CD4-positive, CD25-positive, alpha-beta regulatory T cell (primary cell): ENCODE data around the gene HSFX3. TPM values are rescaled to one million over a fixed set of nuclear protein-coding genes. Genes with fewer than 3 reads are reported as not detected.
"Not testable (repeated sequence)": the region's sequence is repeated elsewhere in the genome, so short reads cannot be mapped to it uniquely, and the experiment has no call there.

Experiments used
- ATAC-seq, 2 donors: fragments of 150-1000 bp; cut with Tn5 transposase; one replicate each; pipeline ENCODE4 v1.10.0; 2021; ENCODE audit warnings: low read depth in 2 of 2, moderate number of reproducible peaks in 2 of 2, moderate library complexity in 1 of 2
- DNase-seq, 3 donors: peaks; one replicate each; pipeline versions ENCODE4 v3.0.0 to v3.0.0-alpha.2; 2012 to 2022; ENCODE audit warnings: mixed read lengths in 1 of 3
- H3K27ac ChIP-seq: one replicate; pipeline ENCODE4 v1.7.0; 2013; ENCODE audit warnings: mild to moderate bottlenecking, low read length; ENCODE audit not compliant: insufficient read depth, poor library complexity, severe bottlenecking
- H3K27me3 ChIP-seq: one replicate; pipeline ENCODE4 v1.7.0; 2013; ENCODE audit warnings: low read length; ENCODE audit not compliant: control insufficient read depth, insufficient read depth
- H3K36me3 ChIP-seq: one replicate; pipeline ENCODE4 v1.7.0; 2013; ENCODE audit warnings: mild to moderate bottlenecking, low read length, moderate library complexity; ENCODE audit not compliant: control insufficient read depth, insufficient read depth
- H3K4me1 ChIP-seq: 2 replicates; pipeline ENCODE4 v1.7.0; 2013; ENCODE audit warnings: mild to moderate bottlenecking, low read length; ENCODE audit not compliant: insufficient read depth, control insufficient read depth, poor library complexity, severe bottlenecking
- H3K4me3 ChIP-seq: one replicate; pipeline ENCODE4 v1.7.0; 2013; ENCODE audit warnings: low read depth, mild to moderate bottlenecking, low read length, moderate library complexity
- H3K9me3 ChIP-seq, 2 experiments: 1 replicate in 1 of 2; 2 replicates in 1 of 2; pipeline ENCODE4 v1.7.0; 2013; ENCODE audit warnings: low read length in 2 of 2, mild to moderate bottlenecking in 1 of 2, moderate library complexity in 1 of 2; ENCODE audit not compliant: control insufficient read depth in 2 of 2
- H3K27ac Mint-ChIP-seq, 3 donors: one replicate each; pipeline ENCODE4 v1.8.0; 2020 to 2022; ENCODE audit warnings: mild to moderate bottlenecking in 3 of 3, mixed read lengths in 3 of 3, moderate library complexity in 2 of 3
- H3K27me3 Mint-ChIP-seq: one replicate; pipeline ENCODE4 v1.8.0; 2022; ENCODE audit warnings: mild to moderate bottlenecking, mixed read lengths
- H3K36me3 Mint-ChIP-seq: one replicate; pipeline ENCODE4 v1.8.0; 2020; ENCODE audit warnings: mixed read lengths
- H3K4me1 Mint-ChIP-seq, 4 donors: one replicate each; pipeline ENCODE4 v1.8.0; 2020 to 2022; ENCODE audit warnings: mixed read lengths in 4 of 4, mild to moderate bottlenecking in 1 of 4
- H3K4me3 Mint-ChIP-seq, 4 donors: one replicate each; pipeline ENCODE4 v1.8.0; 2020 to 2022; ENCODE audit warnings: mild to moderate bottlenecking in 4 of 4, mixed read lengths in 4 of 4, moderate library complexity in 3 of 4
- H3K9me3 Mint-ChIP-seq, 7 donors: one replicate each; pipeline ENCODE4 v1.8.0; 2020 to 2022; ENCODE audit warnings: mixed read lengths in 7 of 7, mild to moderate bottlenecking in 3 of 7, moderate library complexity in 2 of 7
- polyA plus RNA-seq, 4 donors: library from polyadenylated mRNA; unstranded; fragments of 300-500 nt; fragmentation: Illumina TruSeq; gene quantifications; one replicate each; pipeline ENCODE4 v1.2.3, GENCODE V29; 2021
- total RNA-seq: library from RNA; stranded (reverse); gene quantifications from one replicate; pipeline ENCODE4 v1.2.3, GENCODE V29; 2022

The HSFX3 gene
- total and polyA plus RNA-seq, 5 donors from 2014 or later: not detected

GRCh38 chrX:149503446-149503845 lies 46.3 kb downstream of the HSFX3 start:
- Histone ChIP-seq H3K4me1 (peaks cover 32% of the 10 kb centered on the region), H3K36me3 (peaks cover 34% of the 10 kb centered on the region), H3K27ac (peak overlapping the region; percentile 94)
- H3K9me3 ChIP-seq, H3K27me3 Mint-ChIP-seq, H3K27me3 ChIP-seq, H3K4me3 ChIP-seq, H3K9me3 Mint-ChIP-seq: not testable (repeated sequence)
- DNase-seq (peak; percentile 60 to 75 (median 63)), ATAC-seq (peak; percentile 65 to 73)
- Mint-ChIP-seq H3K36me3 (peaks cover 13% of the 10 kb centered on the region), H3K4me3 (peak overlapping the region; percentile 92 to 98 (median 95)), H3K4me1 (peaks cover 10 to 49% (median 21%) of the 10 kb centered on the region in 4 donors), H3K27ac (peak overlapping the region in 1 of 3 donors; percentile 99)

DNA sequence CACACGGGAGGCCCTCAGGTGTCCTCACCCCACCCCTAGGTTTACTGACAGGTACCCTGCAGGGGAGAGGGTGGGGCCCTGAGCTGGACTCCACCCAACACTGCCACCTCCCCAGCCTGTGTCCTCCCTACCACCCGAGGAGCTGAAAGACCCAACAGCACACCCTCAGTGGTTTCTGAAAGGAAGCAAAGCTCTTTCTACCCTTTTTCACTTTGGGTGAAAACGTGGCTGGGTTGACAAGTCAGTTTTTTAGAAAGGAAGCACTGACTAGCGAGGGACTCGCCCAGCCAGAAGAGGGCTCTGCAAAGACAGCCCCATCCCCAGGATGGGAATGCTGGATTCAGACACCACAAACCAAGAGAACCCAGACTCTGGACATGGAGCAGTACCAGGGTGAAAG lies 46.8 kb downstream of the HSFX3 start:
- peaks cover 19% of the 10 kb centered on the region for H3K36me3 Mint-ChIP-seq
- H3K4me1 Mint-ChIP-seq: peaks cover 10 to 49% (median 21%) of the 10 kb centered on the region in 4 donors
- Histone ChIP-seq H3K27ac (peak overlapping the region; percentile 78), H3K4me1 (peaks cover 32% of the 10 kb centered on the region), H3K36me3 (peaks cover 39% of the 10 kb centered on the region)
- H3K27me3 ChIP-seq, H3K9me3 ChIP-seq, H3K9me3 Mint-ChIP-seq, H3K4me3 ChIP-seq, ATAC-seq, H3K27me3 Mint-ChIP-seq: not testable (repeated sequence)
- peak in 1 of 3 donors; percentile 59 for DNase-seq
- H3K4me3 Mint-ChIP-seq: peak overlapping the region; percentile 14 to 87 (median 47)
- peak overlapping the region; percentile 48 to 68 (median 51) for H3K27ac Mint-ChIP-seq

GRCh38 chrX:149499766-149500165 lies 50.0 kb downstream of the HSFX3 start:
- peaks cover 5 to 44% (median 17%) of the 10 kb centered on the region in 4 donors for H3K4me1 Mint-ChIP-seq
- no peak overlapping the region for H3K4me3 ChIP-seq
- peaks cover 23% of the 10 kb centered on the region for H3K4me1 ChIP-seq
- no peaks in the 10 kb centered on the region for H3K27me3 ChIP-seq
- H3K27me3 Mint-ChIP-seq: no peaks in the 10 kb centered on the region
- H3K36me3 Mint-ChIP-seq: peaks cover 25% of the 10 kb centered on the region
- H3K9me3 Mint-ChIP-seq: peaks cover 0 to 4% (median 0%) of the 10 kb centered on the region in 7 donors
- H3K36me3 ChIP-seq: peaks cover 71% of the 10 kb centered on the region
- DNase-seq (no peak), ATAC-seq (no peak)
- H3K27ac Mint-ChIP-seq: no peak overlapping the region
- H3K27ac ChIP-seq: no peak overlapping the region
- H3K4me3 Mint-ChIP-seq: peak overlapping the region in 1 of 4 donors; percentile 11
- no peaks in the 10 kb centered on the region for H3K9me3 ChIP-seq

DNA sequence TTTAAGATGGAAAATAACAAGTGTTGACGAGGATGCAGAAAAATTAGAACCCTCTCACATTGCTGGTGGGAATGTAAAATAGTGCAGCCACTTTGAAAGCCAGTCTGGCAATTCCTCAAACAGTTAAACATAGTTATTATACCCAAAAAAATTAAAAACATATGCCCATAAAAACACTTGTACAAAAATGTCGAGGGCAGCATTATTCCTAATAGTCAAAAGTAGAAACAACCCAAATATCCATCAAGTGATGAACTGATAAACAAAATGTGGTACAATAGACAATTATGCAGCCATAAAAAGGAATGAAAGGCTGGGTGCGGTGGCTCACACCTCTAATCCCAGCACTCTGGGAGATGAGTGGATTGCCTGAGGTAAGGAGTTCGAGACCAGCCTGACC lies 51.0 kb downstream of the HSFX3 start:
- Histone ChIP-seq H3K9me3 (no peaks in the 10 kb centered on the region), H3K4me1 (peaks cover 23% of the 10 kb centered on the region), H3K27ac (no peak overlapping the region), H3K27me3 (no peaks in the 10 kb centered on the region), H3K4me3 (no peak overlapping the region), H3K36me3 (peaks cover 81% of the 10 kb centered on the region)
- Mint-ChIP-seq H3K36me3 (peaks cover 25% of the 10 kb centered on the region), H3K27ac (no peak overlapping the region), H3K27me3 (no peaks in the 10 kb centered on the region), H3K4me3 (peak overlapping the region in 1 of 4 donors; percentile 73), H3K9me3 (peaks cover 0 to 3% (median 0%) of the 10 kb centered on the region in 7 donors), H3K4me1 (peaks cover 5 to 39% (median 17%) of the 10 kb centered on the region in 4 donors)
- DNase-seq (no peak), ATAC-seq (no peak)

Other genes starting within 250 kb of the HSFX3 start
- 287 TPM for gene IDS, start 44.6 kb downstream of the HSFX3 start, total RNA-seq
- gene IDS, start 44.6 kb downstream of the HSFX3 start, polyA plus RNA-seq: 100 to 1,000 TPM; 116 to 147 (median 130) TPM
- gene EOLA1, start 8.9 kb downstream of the HSFX3 start, total RNA-seq: 81.3 TPM
- 10 to 100 TPM; 25.6 to 37.7 (median 32.3) TPM for gene EOLA1, start 8.9 kb downstream of the HSFX3 start, polyA plus RNA-seq
- not detected for gene MAGEA9B, start 37.5 kb upstream of the HSFX3 start, total RNA-seq
- not detected for gene MAGEA9B, start 37.5 kb upstream of the HSFX3 start, polyA plus RNA-seq
- gene HSFX2, start 45.4 kb upstream of the HSFX3 start, total RNA-seq: not detected
- not detected for gene HSFX2, start 45.4 kb upstream of the HSFX3 start, polyA plus RNA-seq
- gene TMEM185A, start 81.9 kb upstream of the HSFX3 start, total RNA-seq: 19.5 TPM
- gene TMEM185A, start 81.9 kb upstream of the HSFX3 start, polyA plus RNA-seq: 10 to 100 TPM; 16.2 to 21.9 (median 19.9) TPM
- gene MAGEA11, start 162.1 kb upstream of the HSFX3 start, total RNA-seq: not detected
- gene MAGEA11, start 162.1 kb upstream of the HSFX3 start, polyA plus RNA-seq: not detected
- 0.32 TPM for gene HSFX1, start 224.1 kb upstream of the HSFX3 start, total RNA-seq
- under 1 TPM in 2 of 4 donors, not detected in 2; 0.08 TPM for gene HSFX1, start 224.1 kb upstream of the HSFX3 start, polyA plus RNA-seq
- not detected for gene MAGEA9, start 232.0 kb upstream of the HSFX3 start, total RNA-seq
- gene MAGEA9, start 232.0 kb upstream of the HSFX3 start, polyA plus RNA-seq: not detected